ENCODE data around the gene ITIH1.

Gene ITIH1

GRCh38 chr3:52787246-52787645 is 9.8 kb downstream of the ITIH1 start:
- H3K4me3 ChIP-seq (ENCODE audit: low read length): no peak overlapping the region
- TF ChIP-seq CTCF (conservative IDR thresholded peaks at IDR 0.05; ENCODE audit: low read depth, low read length): no peak
- no peak for DNase-seq (ENCODE audit: low read depth)

- no peak overlapping the region for H3K4me3 ChIP-seq (ENCODE audit: low read length)
- no peak for TF ChIP-seq CTCF (conservative IDR thresholded peaks at IDR 0.05; ENCODE audit: low read depth, low read length)
- DNase-seq (ENCODE audit: low read depth): no peak
Observed at GRCh38 chr3:52787672-52788625, 10.6 kb downstream of the ITIH1 start.

GRCh38 chr3:52788890-52789745 is 11.7 kb downstream of the ITIH1 start:
- DNase-seq (ENCODE audit: low read depth): no peak
- H3K4me3 ChIP-seq (ENCODE audit: low read length): no peak overlapping the region
- TF ChIP-seq CTCF (conservative IDR thresholded peaks at IDR 0.05; ENCODE audit: low read depth, low read length): no peak

- no peak overlapping the region for H3K4me3 ChIP-seq (ENCODE audit: low read length)
- no peak for TF ChIP-seq CTCF (conservative IDR thresholded peaks at IDR 0.05; ENCODE audit: low read depth, low read length)
- no peak for DNase-seq (ENCODE audit: low read depth)
Observed at GRCh38 chr3:52789746-52790040, 12.3 kb downstream of the ITIH1 start.

GRCh38 chr3:52790337-52790736 is 12.9 kb downstream of the ITIH1 start:
- no peak for TF ChIP-seq CTCF (conservative IDR thresholded peaks at IDR 0.05; ENCODE audit: low read depth, low read length)
- H3K4me3 ChIP-seq (ENCODE audit: low read length): no peak overlapping the region
- DNase-seq (ENCODE audit: low read depth): no peak

GRCh38 chr3:52790741-52791140 is 13.3 kb downstream of the ITIH1 start:
- TF ChIP-seq CTCF (conservative IDR thresholded peaks at IDR 0.05; ENCODE audit: low read depth, low read length): no peak
- H3K4me3 ChIP-seq (ENCODE audit: low read length): no peak overlapping the region
- no peak for DNase-seq (ENCODE audit: low read depth)
